ENCODE data around the gene ZNF107. TPM values are rescaled to one million over a fixed set of nuclear protein-coding genes. Genes with fewer than 3 reads are reported as not detected.
"Not testable (repeated sequence)": the region's sequence is repeated elsewhere in the genome, so short reads cannot be mapped to it uniquely, and the experiment has no call there.

ZNF107 gene
- total RNA-seq, 1 donor from 2014 or later = 1.9 TPM

DNA sequence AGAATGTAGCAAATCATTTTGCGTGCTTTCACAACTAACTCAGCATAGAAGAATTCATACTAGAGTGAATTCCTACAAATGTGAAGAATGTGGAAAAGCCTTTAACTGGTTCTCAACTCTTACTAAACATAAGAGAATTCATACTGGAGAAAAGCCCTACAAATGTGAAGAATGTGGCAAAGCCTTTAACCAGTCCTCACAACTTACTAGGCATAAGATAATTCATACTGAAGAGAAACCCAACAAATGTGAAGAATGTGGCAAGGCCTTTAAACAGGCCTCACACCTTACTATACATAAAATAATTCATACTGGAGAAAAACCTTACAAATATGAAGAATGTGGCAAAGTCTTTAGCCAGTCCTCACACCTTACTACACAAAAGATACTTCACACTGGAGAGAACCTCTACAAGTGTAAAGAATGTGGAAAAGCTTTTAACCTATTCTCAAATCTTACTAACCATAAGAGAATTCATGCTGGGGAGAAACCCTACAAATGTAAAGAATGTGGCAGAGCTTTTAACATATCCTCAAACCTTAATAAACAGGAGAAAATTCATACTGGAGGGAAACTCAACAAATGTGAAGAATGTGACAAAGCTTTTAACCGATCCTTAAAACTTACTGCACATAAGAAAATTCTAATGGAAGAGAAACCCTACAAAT lies 40.8 kb downstream of the ZNF107 start:
- intact Hi-C loops (cut with DNase I) = no loop called here
- DNase-seq (ENCODE audit: low spot score) = no peak

DNA sequence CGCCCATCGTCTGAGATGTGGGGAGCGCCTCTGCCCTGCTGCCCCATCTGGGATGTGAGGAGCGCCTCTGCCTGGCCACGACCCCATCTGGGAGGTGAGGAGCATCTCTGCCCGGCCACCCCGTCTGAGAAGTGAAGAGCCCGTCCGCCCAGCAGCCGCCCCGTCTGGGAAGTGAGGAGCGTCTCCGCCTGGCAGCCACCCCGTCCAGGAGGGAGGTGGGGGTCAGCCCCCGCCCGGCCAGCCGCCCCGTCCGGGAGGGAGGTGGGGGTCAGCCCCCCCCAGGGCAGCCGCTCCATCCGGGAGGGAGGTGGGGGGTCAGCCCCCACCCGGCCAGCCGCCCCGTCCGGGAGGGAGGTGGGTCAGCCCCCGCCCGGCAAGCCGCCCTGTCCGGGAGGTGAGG lies 52.0 kb downstream of the ZNF107 start:
- DNase-seq (ENCODE audit: low spot score); intact Hi-C loops (cut with DNase I): not testable (repeated sequence)

DNA sequence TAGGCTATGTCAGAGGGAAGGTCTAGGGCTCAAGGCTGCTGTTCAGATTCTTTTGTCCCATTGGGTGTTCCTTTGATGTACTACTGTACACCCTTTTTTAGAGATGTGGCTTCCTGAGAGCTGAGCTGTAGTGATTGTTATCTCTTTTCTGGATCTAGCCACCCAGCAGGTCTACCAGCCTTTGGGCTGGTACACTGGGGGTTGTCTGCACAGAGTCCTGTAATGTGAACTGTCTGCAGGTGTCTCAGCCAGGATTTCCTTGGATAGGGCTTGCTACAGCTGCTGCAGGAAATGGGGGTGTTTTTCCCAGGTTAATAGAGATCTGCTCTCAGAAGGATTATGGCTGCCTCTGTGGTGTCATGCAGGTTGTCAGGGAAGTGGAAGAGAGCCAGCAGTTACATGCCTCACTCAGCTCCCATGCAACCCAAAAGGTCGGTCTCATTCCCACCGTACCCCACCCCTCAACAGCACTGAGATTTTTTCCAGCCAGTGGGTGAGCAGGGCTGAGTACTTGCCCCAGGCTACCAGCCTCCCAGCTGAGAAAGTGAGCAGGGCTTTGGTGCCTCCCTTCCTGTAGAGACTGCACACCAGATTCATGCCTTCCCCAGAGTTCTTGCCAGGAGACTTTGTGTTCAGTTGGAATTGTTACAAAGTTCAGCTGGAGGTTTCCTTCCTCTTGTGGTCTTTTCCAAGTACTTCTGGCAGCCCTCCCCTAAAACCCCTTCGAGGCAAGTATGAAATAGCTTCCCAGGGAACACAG lies 63.3 kb downstream of the ZNF107 start:
- no peak for DNase-seq (ENCODE audit: low spot score)
- intact Hi-C loops (cut with DNase I) = no loop called here

DNA sequence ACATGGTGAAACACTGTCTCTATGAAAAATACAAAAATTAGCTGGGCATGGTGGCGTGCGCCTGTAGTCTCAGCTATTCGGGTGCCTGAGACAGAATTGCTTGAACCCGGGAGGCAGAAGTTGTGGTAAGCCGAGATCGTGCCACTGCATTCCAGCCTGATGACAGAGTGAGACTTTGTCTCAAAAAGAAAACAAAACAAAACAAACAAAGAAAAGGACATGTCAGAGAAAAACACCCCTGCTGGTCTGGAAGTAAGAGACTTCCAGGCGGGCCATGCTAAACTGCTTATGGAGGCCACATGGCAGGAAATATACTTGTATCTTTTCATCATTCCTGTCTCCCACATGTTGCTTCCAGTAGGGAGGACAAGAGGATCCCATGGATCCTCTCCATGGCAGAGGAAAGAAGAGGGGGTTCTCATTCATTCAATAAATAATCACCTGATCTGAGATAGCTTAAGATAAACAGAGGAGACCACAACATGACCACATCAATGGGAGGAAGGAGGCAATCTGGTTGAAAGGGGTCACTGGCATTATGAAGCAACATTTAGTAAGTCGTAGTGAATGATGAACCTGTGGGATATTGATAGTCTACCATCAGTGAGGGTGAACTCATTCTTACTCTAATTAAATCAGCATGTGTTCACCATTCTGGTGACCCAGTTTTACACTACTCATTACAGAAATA lies 67.8 kb downstream of the ZNF107 start:
- intact Hi-C loops (cut with DNase I) = no loop called here
- no peak for DNase-seq (ENCODE audit: low spot score)

DNA sequence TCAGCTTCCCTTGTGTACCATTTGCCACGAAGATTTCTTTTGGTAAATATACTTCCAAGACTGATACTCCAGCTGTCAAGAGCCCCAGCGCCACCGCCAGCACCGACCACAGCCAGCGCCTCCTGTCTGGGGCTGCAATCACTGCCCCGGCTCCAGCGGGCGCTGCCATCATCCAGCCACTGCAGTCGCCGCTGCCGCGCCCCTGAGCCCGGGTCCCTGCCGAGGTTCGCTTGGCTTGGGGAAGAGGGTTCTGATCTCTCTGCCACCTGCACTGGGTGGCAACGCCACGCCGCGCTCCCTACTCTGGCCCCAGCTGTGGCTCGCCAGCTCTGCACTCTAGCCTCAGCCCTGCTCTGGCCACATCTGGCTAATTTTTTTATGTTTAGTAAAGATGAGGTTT lies 70.6 kb downstream of the ZNF107 start:
- DNase-seq (ENCODE audit: low spot score) = no peak
- intact Hi-C loops (cut with DNase I) = no loop called here

DNA sequence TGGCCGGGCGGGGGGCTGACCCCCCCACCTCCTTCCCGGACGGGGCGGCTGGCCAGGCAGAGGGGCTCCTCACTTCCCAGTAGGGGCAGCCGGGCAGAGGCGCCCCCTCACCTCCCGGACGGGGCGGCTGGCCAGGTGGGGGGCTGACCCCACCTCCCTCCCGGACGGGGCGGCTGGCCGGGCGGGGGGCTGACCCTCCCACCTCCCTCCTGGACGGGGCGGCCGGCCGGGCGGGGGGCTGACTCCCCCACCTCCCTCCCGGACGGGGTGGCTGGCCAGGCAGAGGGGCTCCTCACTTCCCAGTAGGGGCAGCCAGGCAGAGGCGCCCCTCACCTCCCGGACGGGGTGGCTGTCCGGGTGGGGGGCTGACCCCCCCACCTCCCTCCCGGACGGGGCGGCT lies 72.5 kb downstream of the ZNF107 start:
- intact Hi-C loops (cut with DNase I); DNase-seq (ENCODE audit: low spot score): not testable (repeated sequence)

DNA sequence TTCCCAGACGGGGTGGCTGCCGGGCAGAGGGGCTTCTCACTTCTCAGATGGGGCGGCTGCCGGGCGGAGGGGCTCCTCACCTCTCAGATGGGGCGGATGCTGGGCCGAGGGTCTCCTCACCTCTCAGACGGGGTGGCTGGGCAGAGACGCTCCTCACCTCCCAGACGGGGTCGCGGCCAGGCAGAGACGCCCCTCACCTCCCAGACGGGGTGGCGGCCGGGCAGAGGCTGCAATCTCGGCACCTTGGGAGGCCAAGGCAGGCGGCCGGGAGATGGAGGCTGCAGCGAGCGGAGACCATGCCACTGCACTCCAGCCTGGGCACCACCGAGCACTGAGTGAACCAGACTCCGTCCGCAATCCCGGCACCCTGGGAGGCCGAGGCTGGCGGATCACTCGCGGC lies 73.0 kb downstream of the ZNF107 start:
- intact Hi-C loops (cut with DNase I); DNase-seq (ENCODE audit: low spot score): not testable (repeated sequence)

DNA sequence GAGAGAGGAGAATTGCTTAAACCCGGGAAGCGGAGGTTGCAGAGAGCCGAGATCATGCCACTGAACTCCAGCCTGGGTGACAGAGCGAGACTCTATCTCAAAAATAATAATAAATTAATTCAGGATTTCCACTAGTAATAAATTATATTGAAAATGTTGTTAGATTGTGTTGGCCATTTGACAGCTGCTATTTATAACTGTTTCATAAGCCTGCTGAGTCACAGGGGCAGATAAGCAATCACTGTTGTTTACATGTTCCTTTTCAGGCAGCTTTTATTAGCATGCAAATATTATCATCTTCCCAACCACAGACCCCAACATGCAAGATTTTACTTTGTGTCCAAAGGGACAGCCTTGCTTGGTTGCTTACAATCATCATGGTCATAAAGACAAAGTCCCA lies 78.7 kb downstream of the ZNF107 start:
- intact Hi-C loops (cut with DNase I) = no loop called here
- DNase-seq (ENCODE audit: low spot score) = no peak

DNA sequence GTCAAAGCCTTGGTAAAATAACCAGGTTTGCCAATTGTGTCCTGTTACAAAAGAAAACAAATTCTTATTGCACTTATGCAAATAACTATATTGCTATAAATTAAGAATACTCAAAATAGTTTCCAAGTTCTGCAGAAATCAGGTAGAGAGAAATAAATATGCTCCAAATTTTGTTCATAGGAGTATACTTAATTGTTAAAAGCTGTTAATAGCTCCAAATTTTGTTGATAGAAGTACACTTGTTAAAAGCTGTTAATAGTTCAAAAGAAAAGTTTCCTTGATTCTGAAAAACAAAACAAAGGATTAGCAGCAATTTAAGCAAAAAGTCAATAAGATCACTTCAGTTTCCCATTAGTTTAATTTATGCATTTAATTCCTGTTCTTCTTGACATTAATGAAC lies 81.9 kb downstream of the ZNF107 start:
- intact Hi-C loops (cut with DNase I) = no loop called here
- DNase-seq (ENCODE audit: low spot score) = no peak

DNA sequence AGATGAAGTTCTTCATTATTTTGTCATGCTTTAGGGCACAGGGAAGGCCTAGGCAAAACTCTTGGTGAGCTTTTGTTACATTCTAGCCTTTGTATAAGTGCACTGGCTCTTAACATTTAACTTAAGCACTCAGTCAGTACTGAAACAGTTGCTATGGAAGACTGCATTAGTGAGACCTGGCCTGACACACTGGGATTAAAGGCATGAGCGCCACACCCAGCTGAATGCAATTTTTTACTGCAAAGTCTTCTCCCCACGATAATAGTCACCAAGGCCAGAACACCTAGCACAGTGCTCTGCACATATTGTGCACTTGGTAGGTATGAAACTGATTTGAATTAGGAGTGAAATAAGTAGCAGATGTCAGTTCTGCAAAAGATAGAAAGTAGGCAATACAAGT lies 87.1 kb downstream of the ZNF107 start:
- intact Hi-C loops (cut with DNase I) = no loop called here
- no peak for DNase-seq (ENCODE audit: low spot score)

DNA sequence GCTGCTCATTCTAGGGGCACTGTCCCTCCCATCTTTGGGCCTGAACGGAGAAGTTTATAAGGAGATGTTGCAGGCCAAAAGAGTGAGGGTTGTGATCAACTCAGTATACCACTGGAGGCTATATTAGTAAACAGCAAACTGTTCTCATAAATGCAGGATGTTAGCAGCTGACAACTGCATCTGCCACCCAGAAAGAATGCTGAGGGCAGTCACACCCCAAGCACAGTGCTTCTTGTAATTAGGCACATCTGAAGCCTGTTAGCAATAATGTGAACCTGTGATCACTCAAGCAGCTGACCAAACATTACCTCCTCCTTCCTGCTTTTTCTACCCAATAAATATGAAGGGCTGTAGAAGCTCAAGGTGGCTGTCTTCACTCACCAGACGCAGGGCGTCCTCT lies 89.9 kb downstream of the ZNF107 start:
- intact Hi-C loops (cut with DNase I) = no loop called here
- no peak for DNase-seq (ENCODE audit: low spot score)

DNA sequence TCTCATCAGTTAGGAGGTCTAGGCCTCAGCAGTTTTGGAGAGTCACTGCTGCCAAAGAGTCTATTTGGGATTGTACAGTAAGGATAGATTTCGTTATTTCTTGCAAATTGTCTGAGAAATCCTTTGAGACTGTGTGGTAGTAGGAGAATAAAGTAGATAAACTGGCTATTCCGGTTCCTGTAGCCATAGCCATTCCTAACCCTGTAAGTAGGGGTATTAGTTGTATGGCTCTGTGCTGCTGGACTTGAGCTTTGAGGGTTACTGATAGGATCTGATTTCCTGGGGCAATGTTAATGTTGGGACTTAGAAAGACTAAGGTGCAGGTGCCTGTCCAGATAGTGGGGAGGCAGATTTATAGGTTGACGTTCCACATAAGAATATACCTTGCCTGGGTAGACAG lies 92.2 kb downstream of the ZNF107 start:
- intact Hi-C loops (cut with DNase I) = no loop called here
- no peak for DNase-seq (ENCODE audit: low spot score)

Small RNA genes lying within 50 kb of the gene (microRNA-seq; reads per million reads assigned to microRNA genes)
- not detected for gene MIR6839

Other genes starting within 250 kb of the ZNF107 start
- gene ZNF680, start 103.1 kb upstream of the ZNF107 start, total RNA-seq = 28.2 TPM
- 4.0 TPM for gene ZNF138, start 128.3 kb downstream of the ZNF107 start, total RNA-seq
- gene ZNF273, start 237.1 kb downstream of the ZNF107 start, total RNA-seq = 3.0 TPM